IPS-18a (cell line): ENCODE results near the gene CEBPA.
A peak's percentile ranks its signal among the peaks of the same experiment; 100 is the strongest.

Experiments used
- H3K27ac ChIP-seq: one replicate; pipeline ENCODE4 v1.5.1; 2013; ENCODE audit warnings: low read length
- H3K27me3 ChIP-seq: one replicate; pipeline ENCODE4 v1.6.1; 2013; ENCODE audit warnings: mild to moderate bottlenecking, low read length; ENCODE audit not compliant: control insufficient read depth, insufficient read depth
- H3K36me3 ChIP-seq: one replicate; pipeline ENCODE4 v1.6.1; 2013; ENCODE audit warnings: low read depth, low read length; ENCODE audit not compliant: control insufficient read depth
- H3K4me1 ChIP-seq: one replicate; pipeline ENCODE4 v1.6.1; 2013; ENCODE audit warnings: low read depth, low read length; ENCODE audit not compliant: control insufficient read depth
- H3K4me3 ChIP-seq: one replicate; pipeline ENCODE4 v1.5.1; 2013; ENCODE audit warnings: low read length
- H3K9ac ChIP-seq: one replicate; pipeline ENCODE4 v1.6.1; 2013; ENCODE audit warnings: mild to moderate bottlenecking, low read length, moderate library complexity
- H3K9me3 ChIP-seq: one replicate; pipeline ENCODE4 v1.6.1; 2013; ENCODE audit warnings: low read depth, low read length; ENCODE audit not compliant: control insufficient read depth

CEBPA gene

GRCh38 chr19:33302175-33302973 is at the start of gene CEBPA:
CEBPA (minus strand) TSS chr19:33302534; CDS start chr19:33302414, 120 bp downstream.
- Histone ChIP-seq H3K27ac (no peak within 1 kb of the TSS), H3K9me3 (no peaks in the 10 kb centered on the region), H3K36me3 (no peaks in the 10 kb centered on the region), H3K4me1 (peaks cover 7% of the 10 kb centered on the region), H3K4me3 (peak within 1 kb of the TSS; percentile 73), H3K27me3 (peaks cover 53% of the 10 kb centered on the region), H3K9ac (peak within 1 kb of the TSS; percentile 56)

- Histone ChIP-seq H3K27ac (no peak overlapping the region), H3K4me3 (no peak overlapping the region), H3K36me3 (no peaks in the 10 kb centered on the region), H3K27me3 (no peaks in the 10 kb centered on the region), H3K4me1 (no peaks in the 10 kb centered on the region), H3K9me3 (peaks cover 4% of the 10 kb centered on the region), H3K9ac (no peak overlapping the region)
Measured at GRCh38 chr19:33350538-33351309, 48.4 kb upstream of the CEBPA start.

- H3K27ac ChIP-seq: no peak overlapping the region
- H3K36me3 ChIP-seq: no peaks in the 10 kb centered on the region
- H3K9ac ChIP-seq: no peak overlapping the region
- H3K4me3 ChIP-seq: no peak overlapping the region
- no peaks in the 10 kb centered on the region for H3K9me3 ChIP-seq
- no peaks in the 10 kb centered on the region for H3K27me3 ChIP-seq
- H3K4me1 ChIP-seq: no peaks in the 10 kb centered on the region
Measured at GRCh38 chr19:33349319-33350289, 47.3 kb upstream of the CEBPA start.

- Histone ChIP-seq H3K27ac (no peak overlapping the region), H3K36me3 (no peaks in the 10 kb centered on the region), H3K27me3 (no peaks in the 10 kb centered on the region), H3K4me3 (no peak overlapping the region), H3K9ac (no peak overlapping the region), H3K4me1 (peaks cover 4% of the 10 kb centered on the region), H3K9me3 (no peaks in the 10 kb centered on the region)
Measured at GRCh38 chr19:33348301-33349010, 46.1 kb upstream of the CEBPA start.

GRCh38 chr19:33347300-33347699 is 45.0 kb upstream of the CEBPA start:
- H3K36me3 ChIP-seq: no peaks in the 10 kb centered on the region
- no peak overlapping the region for H3K27ac ChIP-seq
- no peaks in the 10 kb centered on the region for H3K9me3 ChIP-seq
- peaks cover 4% of the 10 kb centered on the region for H3K4me1 ChIP-seq
- no peak overlapping the region for H3K4me3 ChIP-seq
- H3K9ac ChIP-seq: no peak overlapping the region
- H3K27me3 ChIP-seq: no peaks in the 10 kb centered on the region

- H3K4me3 ChIP-seq: no peak overlapping the region
- H3K27ac ChIP-seq: no peak overlapping the region
- no peak overlapping the region for H3K9ac ChIP-seq
- H3K27me3 ChIP-seq: no peaks in the 10 kb centered on the region
- no peaks in the 10 kb centered on the region for H3K36me3 ChIP-seq
- peaks cover 4% of the 10 kb centered on the region for H3K4me1 ChIP-seq
- no peaks in the 10 kb centered on the region for H3K9me3 ChIP-seq
Measured at GRCh38 chr19:33346665-33347064, 44.3 kb upstream of the CEBPA start.

GRCh38 chr19:33345163-33345562 is 42.8 kb upstream of the CEBPA start:
- Histone ChIP-seq H3K4me1 (peaks cover 4% of the 10 kb centered on the region), H3K27me3 (no peaks in the 10 kb centered on the region), H3K9me3 (no peaks in the 10 kb centered on the region), H3K27ac (no peak overlapping the region), H3K9ac (no peak overlapping the region), H3K36me3 (no peaks in the 10 kb centered on the region), H3K4me3 (no peak overlapping the region)

- H3K9ac ChIP-seq: no peak overlapping the region
- H3K9me3 ChIP-seq: no peaks in the 10 kb centered on the region
- H3K27ac ChIP-seq: no peak overlapping the region
- no peaks in the 10 kb centered on the region for H3K27me3 ChIP-seq
- H3K4me3 ChIP-seq: no peak overlapping the region
- no peaks in the 10 kb centered on the region for H3K36me3 ChIP-seq
- peaks cover 4% of the 10 kb centered on the region for H3K4me1 ChIP-seq
Measured at GRCh38 chr19:33344573-33344925, 42.2 kb upstream of the CEBPA start.

- Histone ChIP-seq H3K4me1 (peaks cover 4% of the 10 kb centered on the region), H3K9ac (no peak overlapping the region), H3K27ac (no peak overlapping the region), H3K27me3 (no peaks in the 10 kb centered on the region), H3K4me3 (no peak overlapping the region), H3K9me3 (no peaks in the 10 kb centered on the region), H3K36me3 (no peaks in the 10 kb centered on the region)
Measured at GRCh38 chr19:33343859-33344572, 41.7 kb upstream of the CEBPA start.

- H3K27me3 ChIP-seq: no peaks in the 10 kb centered on the region
- H3K4me3 ChIP-seq: no peak overlapping the region
- peaks cover 4% of the 10 kb centered on the region for H3K4me1 ChIP-seq
- no peak overlapping the region for H3K9ac ChIP-seq
- H3K9me3 ChIP-seq: no peaks in the 10 kb centered on the region
- H3K36me3 ChIP-seq: no peaks in the 10 kb centered on the region
- H3K27ac ChIP-seq: no peak overlapping the region
Measured at GRCh38 chr19:33343301-33343700, 41.0 kb upstream of the CEBPA start.
